ENCODE data around the gene EPN2.

GRCh38 chr17:19384723-19385391 is 147.7 kb downstream of the EPN2 start:
- no peak for TF ChIP-seq CTCF (IDR thresholded peaks at IDR 0.05)
- no peak for TF ChIP-seq POLR2A (IDR thresholded peaks at IDR 0.05)

Measured in uterus (tissue), 2 donors.